Measurements from ENCODE around the gene PAX7. TPM values are rescaled to one million over a fixed set of nuclear protein-coding genes. Genes with fewer than 3 reads are reported as not detected.
A peak's percentile ranks its signal among the peaks of the same experiment; 100 is the strongest.

Gene PAX7
- total RNA-seq, 1 experiment from 2014 or later, result 0.15 TPM

DNA sequence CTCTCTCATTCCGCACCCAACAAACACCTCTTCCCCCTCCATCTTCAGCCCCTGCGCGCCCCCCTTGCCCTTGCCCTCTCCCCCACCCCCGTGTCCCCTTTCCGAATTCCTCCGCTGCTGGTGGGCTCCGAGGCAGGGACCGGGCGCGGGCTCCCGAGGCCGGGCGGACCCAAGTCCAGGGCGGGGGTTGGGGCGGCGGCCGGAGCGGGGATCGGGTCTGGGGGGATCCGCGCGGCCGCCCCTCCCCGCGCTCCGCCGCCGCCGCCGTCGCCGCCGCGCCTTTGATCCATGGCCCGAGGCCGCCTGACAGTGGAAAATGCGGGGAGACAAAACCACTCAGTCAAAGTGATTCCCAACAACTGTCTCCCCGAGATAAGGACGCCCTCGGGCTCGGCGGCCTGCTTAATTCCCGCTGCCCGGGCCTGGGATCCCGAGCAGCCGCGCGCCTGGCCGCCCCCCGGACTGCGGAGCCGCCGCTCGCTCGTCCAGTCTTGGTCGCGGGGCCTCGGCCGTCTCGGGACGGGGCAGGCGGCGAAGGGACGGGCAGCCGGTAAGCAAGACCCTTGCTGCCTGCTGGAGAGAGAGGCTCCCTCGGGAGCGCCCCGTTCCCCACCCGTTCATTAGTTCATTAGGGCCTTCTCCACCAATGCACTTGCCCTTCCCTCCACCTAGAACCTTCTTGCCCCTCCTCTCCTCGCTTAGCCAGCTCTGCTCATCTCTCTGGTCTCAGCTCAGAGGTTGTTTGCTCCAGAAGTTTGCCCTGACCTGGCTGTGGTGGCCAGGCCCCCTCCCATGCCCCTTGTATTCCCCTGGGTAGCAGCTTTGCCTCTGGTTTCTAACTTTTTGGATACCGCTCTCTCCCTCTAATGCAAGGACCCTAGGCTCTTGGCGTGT lies 86.4 kb downstream of the PAX7 start:
- H3K4me3 Mint-ChIP-seq, result peak overlapping the region; percentile 60 to 79
- Histone ChIP-seq H3K18ac (ENCODE audit: insufficient read length, low read depth, low read length) (no peak overlapping the region), H3K79me2 (ENCODE audit: insufficient read depth, low read length) (no peaks in the 10 kb centered on the region), H2BK15ac (ENCODE audit: low read depth, low read length) (no peak overlapping the region), H4K91ac (ENCODE audit: insufficient read length, low read depth, low read length) (no peak overlapping the region), H3K9ac (ENCODE audit: extremely low read depth, insufficient read length, low read length) (no peak overlapping the region), H2BK120ac (ENCODE audit: low read depth, low read length, poor library complexity, severe bottlenecking) (no peak overlapping the region), H3T11ph (ENCODE audit: low read length) (no peak overlapping the region), H2BK20ac (ENCODE audit: low read depth, low read length, poor library complexity, severe bottlenecking) (no peak overlapping the region), H3K4ac (ENCODE audit: low read depth, low read length) (no peak overlapping the region), H3K23ac (ENCODE audit: insufficient read length, low read depth, low read length) (no peak overlapping the region), H3K56ac (ENCODE audit: insufficient read length, low read depth, low read length) (no peak overlapping the region), H3K27ac (ENCODE audit: insufficient read length, low read depth, low read length) (no peak overlapping the region), H3K14ac (ENCODE audit: insufficient read depth, low read length) (no peak overlapping the region), H3K4me2 (ENCODE audit: insufficient read depth, insufficient read length, low read length) (peak overlapping the region; percentile 62), H3K4me1 (ENCODE audit: insufficient read depth, low read length) (no peaks in the 10 kb centered on the region), H4K8ac (replicated peaks; ENCODE audit: insufficient read length, low read depth, low read length) (no peak overlapping the region), H4K20me1 (ENCODE audit: control insufficient read depth, insufficient read depth, insufficient read length) (no peaks in the 10 kb centered on the region), H4K5ac (ENCODE audit: insufficient read length, low read depth, low read length) (no peak overlapping the region), H2BK12ac (ENCODE audit: insufficient read length, low read depth, low read length) (no peak overlapping the region), H2BK5ac (ENCODE audit: insufficient read length, low read length) (no peak overlapping the region), H3K23me2 (ENCODE audit: insufficient read length, low read depth, low read length, poor library complexity, severe bottlenecking) (peaks cover 8% of the 10 kb centered on the region), H3K9me3 (ENCODE audit: control insufficient read depth, low read depth, low read length) (no peaks in the 10 kb centered on the region), H2AFZ (ENCODE audit: low read length) (no peak overlapping the region), H2AK5ac (ENCODE audit: insufficient read length, low read length) (no peak overlapping the region), H3K27me3 (ENCODE audit: insufficient read depth, low read length) (peaks cover 26% of the 10 kb centered on the region; the same call in 1 of the 2 replicates), H3K79me1 (ENCODE audit: insufficient read depth, low read depth, low read length, poor library complexity, severe bottlenecking) (no peaks in the 10 kb centered on the region)
- H3K36me3 Mint-ChIP-seq (ENCODE audit: insufficient read depth in 1 of 3, low read depth in 3 of 3), result no peaks in the 10 kb centered on the region
- TF ChIP-seq, protein P1, sequence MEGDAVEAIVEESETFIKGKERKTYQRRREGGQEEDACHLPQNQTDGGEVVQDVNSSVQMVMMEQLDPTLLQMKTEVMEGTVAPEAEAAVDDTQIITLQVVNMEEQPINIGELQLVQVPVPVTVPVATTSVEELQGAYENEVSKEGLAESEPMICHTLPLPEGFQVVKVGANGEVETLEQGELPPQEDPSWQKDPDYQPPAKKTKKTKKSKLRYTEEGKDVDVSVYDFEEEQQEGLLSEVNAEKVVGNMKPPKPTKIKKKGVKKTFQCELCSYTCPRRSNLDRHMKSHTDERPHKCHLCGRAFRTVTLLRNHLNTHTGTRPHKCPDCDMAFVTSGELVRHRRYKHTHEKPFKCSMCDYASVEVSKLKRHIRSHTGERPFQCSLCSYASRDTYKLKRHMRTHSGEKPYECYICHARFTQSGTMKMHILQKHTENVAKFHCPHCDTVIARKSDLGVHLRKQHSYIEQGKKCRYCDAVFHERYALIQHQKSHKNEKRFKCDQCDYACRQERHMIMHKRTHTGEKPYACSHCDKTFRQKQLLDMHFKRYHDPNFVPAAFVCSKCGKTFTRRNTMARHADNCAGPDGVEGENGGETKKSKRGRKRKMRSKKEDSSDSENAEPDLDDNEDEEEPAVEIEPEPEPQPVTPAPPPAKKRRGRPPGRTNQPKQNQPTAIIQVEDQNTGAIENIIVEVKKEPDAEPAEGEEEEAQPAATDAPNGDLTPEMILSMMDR (conservative IDR thresholded peaks at IDR 0.05), result no peak
- H3K4me1 Mint-ChIP-seq, result peaks cover 8 to 14% of the 10 kb centered on the region in 2 experiments
- no peak overlapping the region for H3K27ac Mint-ChIP-seq
- no peak for DNase-seq
- peaks cover 94% of the 10 kb centered on the region for H3K27me3 Mint-ChIP-seq (ENCODE audit: low read depth)
- WGBS (ENCODE audit: extremely low coverage, insufficient read length, low lambda C conversion rate), result 100% methylated on average over 1 of the region's 72 CpGs
- H3K9me3 Mint-ChIP-seq, result no peaks in the 10 kb centered on the region

All from H9 (cell line).